ENCODE results near the gene KAT6B. TPM values are rescaled to one million over a fixed set of nuclear protein-coding genes. Genes with fewer than 3 reads are reported as not detected.
A peak's percentile ranks its signal among the peaks of the same experiment; 100 is the strongest.

KAT6B gene
- total and polyA plus RNA-seq, 8 donors = 3.7 to 109 (median 34.3) TPM

GRCh38 chr10:74880041-74880440 is 53.6 kb downstream of the KAT6B start:
- Histone ChIP-seq H3K36me3 (no peaks in the 10 kb centered on the region), H3K9me3 (no peaks in the 10 kb centered on the region), H3K27ac (no peak overlapping the region), H3K4me1 (peaks cover 34 to 74% (median 49%) of the 10 kb centered on the region in 4 donors), H3K4me3 (no peak overlapping the region), H3K27me3 (no peaks in the 10 kb centered on the region)
- TF ChIP-seq EP300 (IDR thresholded peaks at IDR 0.05) (no peak), POLR2A (IDR thresholded peaks at IDR 0.05) (no peak), CTCF (IDR thresholded peaks at IDR 0.05) (no peak), POLR2AphosphoS5 (IDR thresholded peaks at IDR 0.05) (no peak)
- 95 to 99% (median 98%) methylated on average over 3 of the region's 3 CpGs for WGBS, 5 donors
- DNase-seq = no peak
- intact Hi-C loops (cut with DNase I; ENCODE audit: low total_unique reads) = no loop called here

GRCh38 chr10:74881253-74881884 is 55.0 kb downstream of the KAT6B start:
- intact Hi-C loops (cut with DNase I; ENCODE audit: low total_unique reads) = no loop called here
- Histone ChIP-seq H3K4me1 (peaks cover 30 to 73% (median 50%) of the 10 kb centered on the region in 4 donors), H3K27ac (no peak overlapping the region), H3K36me3 (no peaks in the 10 kb centered on the region), H3K9me3 (no peaks in the 10 kb centered on the region), H3K4me3 (no peak overlapping the region), H3K27me3 (no peaks in the 10 kb centered on the region)
- WGBS, 5 donors = 83 to 92% (median 88%) methylated on average over 7 of the region's 7 CpGs
- no peak for TF ChIP-seq CTCF (IDR thresholded peaks at IDR 0.05)
- no peak for TF ChIP-seq POLR2AphosphoS5 (IDR thresholded peaks at IDR 0.05)
- no peak for TF ChIP-seq POLR2A (IDR thresholded peaks at IDR 0.05)
- no peak for TF ChIP-seq EP300 (IDR thresholded peaks at IDR 0.05)
- no peak for DNase-seq

- H3K36me3 ChIP-seq = no peaks in the 10 kb centered on the region
- DNase-seq = no peak
- TF ChIP-seq POLR2A (IDR thresholded peaks at IDR 0.05) (no peak), POLR2AphosphoS5 (IDR thresholded peaks at IDR 0.05) (no peak), EP300 (IDR thresholded peaks at IDR 0.05) (no peak), CTCF (IDR thresholded peaks at IDR 0.05) (no peak)
- intact Hi-C loops (cut with DNase I; ENCODE audit: low total_unique reads) = no loop called here
- no peaks in the 10 kb centered on the region for H3K9me3 ChIP-seq
- H3K27me3 ChIP-seq = no peaks in the 10 kb centered on the region
- H3K4me3 ChIP-seq = no peak overlapping the region
- peaks cover 28 to 73% (median 47%) of the 10 kb centered on the region in 4 donors for H3K4me1 ChIP-seq
- H3K27ac ChIP-seq = peak overlapping the region in 1 of 5 donors; percentile 23
- 18 to 30% (median 24%) methylated on average over 1 of the region's 1 CpG for WGBS, 5 donors
Measured at GRCh38 chr10:74882427-74882826, 56.0 kb downstream of the KAT6B start.

GRCh38 chr10:74882831-74883230 is 56.4 kb downstream of the KAT6B start:
- H3K4me1 ChIP-seq = peaks cover 32 to 73% (median 47%) of the 10 kb centered on the region in 4 donors
- no peaks in the 10 kb centered on the region for H3K9me3 ChIP-seq
- no peak for DNase-seq
- H3K36me3 ChIP-seq = no peaks in the 10 kb centered on the region
- 50 to 61% (median 57%) methylated on average over 3 of the region's 3 CpGs for WGBS, 5 donors
- peak overlapping the region in 1 of 5 donors; percentile 23 for H3K27ac ChIP-seq
- intact Hi-C loops (cut with DNase I; ENCODE audit: low total_unique reads) = no loop called here
- H3K27me3 ChIP-seq = no peaks in the 10 kb centered on the region
- TF ChIP-seq POLR2A (IDR thresholded peaks at IDR 0.05) (no peak), POLR2AphosphoS5 (IDR thresholded peaks at IDR 0.05) (no peak), CTCF (IDR thresholded peaks at IDR 0.05) (no peak), EP300 (IDR thresholded peaks at IDR 0.05) (no peak)
- H3K4me3 ChIP-seq = no peak overlapping the region

Measured in stomach (tissue), 9 donors.